ENCODE measurements around the gene ZNHIT2.

Gene ZNHIT2

DNA sequence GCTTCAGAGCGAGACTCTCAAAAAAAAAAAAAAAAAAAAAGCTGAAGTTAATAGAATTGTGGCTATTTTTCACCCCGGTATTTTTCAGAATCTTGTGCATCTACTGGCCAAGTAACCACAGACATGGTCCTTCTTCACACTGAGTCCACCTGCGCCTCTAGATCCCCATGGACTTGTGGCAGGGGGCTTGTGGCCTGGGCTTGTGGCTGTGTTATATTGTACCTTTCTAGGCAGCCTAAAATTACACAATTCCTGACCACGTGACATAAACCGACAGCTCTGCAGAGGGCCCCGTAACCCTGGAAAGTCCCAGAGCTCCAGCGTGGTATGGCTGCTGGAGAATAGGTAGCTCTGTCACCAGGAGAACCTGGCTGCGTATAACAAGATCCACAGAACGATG lies 48.3 kb downstream of the ZNHIT2 start:
- no peak for DNase-seq

DNA sequence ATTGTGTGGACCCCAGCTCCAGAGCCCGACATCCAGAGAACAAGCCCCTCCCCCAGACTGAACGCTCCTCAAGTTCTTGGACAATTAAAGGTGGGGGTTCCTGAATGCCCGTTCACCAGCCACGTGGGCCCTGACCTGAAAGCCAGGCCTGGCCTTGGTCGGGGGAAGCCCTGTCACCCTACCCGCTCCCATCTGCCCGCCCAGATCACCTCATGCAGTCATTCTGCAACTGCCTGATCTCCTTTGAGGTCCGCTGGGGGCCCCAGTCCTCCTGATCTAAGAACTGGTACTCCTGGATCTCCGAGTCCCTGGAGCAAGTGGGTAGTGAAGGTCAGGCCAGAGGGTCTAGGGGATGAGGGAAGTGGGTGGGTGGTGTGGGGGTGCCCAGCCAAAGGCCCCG lies 50.1 kb downstream of the ZNHIT2 start:
- no peak for DNase-seq

DNA sequence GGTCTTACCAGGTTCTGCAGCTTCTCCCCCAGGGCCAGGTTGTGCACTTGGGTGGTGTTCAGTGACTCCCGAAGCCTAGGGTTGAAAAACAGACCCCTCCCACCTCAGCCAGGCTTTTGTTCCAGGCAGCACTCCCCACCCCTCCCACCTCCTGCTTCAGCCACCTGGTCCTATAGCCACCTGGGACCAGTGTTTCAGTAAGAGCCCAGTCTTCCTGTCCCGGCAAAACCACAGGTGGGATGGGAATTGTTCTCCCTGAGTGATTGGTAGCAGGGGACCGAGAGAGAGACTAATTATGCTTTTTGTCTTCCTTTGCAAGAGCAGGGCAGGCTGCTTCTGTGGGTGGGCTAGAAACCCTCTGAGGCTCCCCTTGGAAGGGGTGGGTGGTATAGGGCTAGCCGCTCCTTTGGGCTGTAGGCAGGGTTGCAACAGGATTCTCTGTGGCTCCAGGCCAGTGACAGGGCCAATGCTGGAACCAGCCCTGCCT lies 50.7 kb downstream of the ZNHIT2 start:
- DNase-seq: no peak
